ENCODE results near the gene OTOG.

OTOG gene

GRCh38 chr11:17581036-17581731 is 34.1 kb downstream of the OTOG start:
- no peak for TF ChIP-seq CTCF (conservative IDR thresholded peaks at IDR 0.05; ENCODE audit: low read length)
- H3K4me3 ChIP-seq (ENCODE audit: low read length) = no peak overlapping the region
- no peak for DNase-seq (ENCODE audit: low read depth)

- H3K4me3 ChIP-seq (ENCODE audit: low read length) = no peak overlapping the region
- no peak for DNase-seq (ENCODE audit: low read depth)
- TF ChIP-seq CTCF (conservative IDR thresholded peaks at IDR 0.05; ENCODE audit: low read length) = no peak
Observed at GRCh38 chr11:17581732-17582053, 34.6 kb downstream of the OTOG start.

- H3K4me3 ChIP-seq (ENCODE audit: low read length) = no peak overlapping the region
- no peak for TF ChIP-seq CTCF (conservative IDR thresholded peaks at IDR 0.05; ENCODE audit: low read length)
- DNase-seq (ENCODE audit: low read depth) = no peak
Observed at GRCh38 chr11:17585911-17586695, 39.0 kb downstream of the OTOG start.

GRCh38 chr11:17588166-17588565 is 41.1 kb downstream of the OTOG start:
- TF ChIP-seq CTCF (conservative IDR thresholded peaks at IDR 0.05; ENCODE audit: low read length) = no peak
- H3K4me3 ChIP-seq (ENCODE audit: low read length) = no peak overlapping the region
- no peak for DNase-seq (ENCODE audit: low read depth)

- DNase-seq (ENCODE audit: low read depth) = no peak
- H3K4me3 ChIP-seq (ENCODE audit: low read length) = no peak overlapping the region
- TF ChIP-seq CTCF (conservative IDR thresholded peaks at IDR 0.05; ENCODE audit: low read length) = no peak
Observed at GRCh38 chr11:17588721-17589120, 41.7 kb downstream of the OTOG start.

- DNase-seq (ENCODE audit: low read depth) = no peak
- no peak for TF ChIP-seq CTCF (conservative IDR thresholded peaks at IDR 0.05; ENCODE audit: low read length)
- H3K4me3 ChIP-seq (ENCODE audit: low read length) = no peak overlapping the region
Observed at GRCh38 chr11:17590463-17590862, 43.4 kb downstream of the OTOG start.

- no peak for TF ChIP-seq CTCF (conservative IDR thresholded peaks at IDR 0.05; ENCODE audit: low read length)
- no peak overlapping the region for H3K4me3 ChIP-seq (ENCODE audit: low read length)
- DNase-seq (ENCODE audit: low read depth) = no peak
Observed at GRCh38 chr11:17591293-17591692, 44.2 kb downstream of the OTOG start.
